Measurements from ENCODE around the gene CYP2A7. TPM values are rescaled to one million over a fixed set of nuclear protein-coding genes. Genes with fewer than 3 reads are reported as not detected.
A peak's percentile ranks its signal among the peaks of the same experiment; 100 is the strongest.
"Not testable (repeated sequence)": the region's sequence is repeated elsewhere in the genome, so short reads cannot be mapped to it uniquely, and the experiment has no call there.

Gene CYP2A7
- total RNA-seq, 1 experiment from 2014 or later = not detected

DNA sequence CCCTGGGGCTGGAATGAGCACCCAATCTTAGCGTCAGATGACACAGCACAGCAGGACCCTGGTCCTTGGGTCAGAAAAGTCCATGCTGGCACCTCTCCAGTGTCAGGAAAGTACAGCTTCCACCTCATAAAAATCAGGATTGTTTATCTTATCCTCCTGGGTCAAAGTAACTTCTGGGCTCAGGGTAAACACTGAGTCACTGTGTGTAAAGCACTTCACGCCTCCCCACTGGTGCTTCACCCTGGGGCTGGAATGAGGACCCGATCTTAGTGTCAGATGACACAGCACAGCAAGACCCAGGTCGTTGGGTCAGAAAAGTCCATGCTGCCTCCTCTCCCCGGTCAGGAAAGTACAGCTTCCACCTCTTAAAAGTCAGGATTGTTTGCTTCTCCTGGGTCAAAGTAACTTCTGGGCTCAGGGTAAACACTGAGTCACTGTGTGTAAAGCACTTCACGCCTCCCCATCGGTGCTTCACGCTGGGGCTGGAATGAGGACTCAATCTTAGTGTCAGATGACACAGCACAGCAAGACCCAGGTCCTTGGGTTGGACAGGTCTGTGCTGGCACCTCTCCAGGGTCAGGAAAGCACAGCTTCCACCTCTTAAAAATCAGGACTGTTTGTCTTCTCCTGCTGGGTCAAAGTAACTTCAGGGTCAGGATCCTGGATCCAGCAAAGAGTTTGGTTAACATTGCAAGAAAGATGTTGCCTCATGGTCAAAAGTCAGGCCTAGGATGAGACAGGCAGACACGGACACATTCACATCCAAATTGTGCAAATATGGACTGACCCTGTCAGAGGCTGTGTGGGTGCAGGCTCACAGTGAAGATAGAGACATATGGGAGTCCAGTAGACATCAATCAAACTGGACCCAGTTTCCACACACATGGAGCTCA is 39.2 kb upstream of the CYP2A7 start:
- Histone ChIP-seq H4K20me1 (ENCODE audit: insufficient read depth) (no peaks in the 10 kb centered on the region), H3K27ac (peak overlapping the region; percentile 82), H3K4me1 (replicated peaks; ENCODE audit: insufficient read depth) (peaks cover 25% of the 10 kb centered on the region), H3K27me3 (ENCODE audit: insufficient read depth, low read depth) (peaks cover 3% of the 10 kb centered on the region; the same call in 1 of the 2 replicates), H3K4me3 (no peak overlapping the region), H3F3A (ENCODE audit: insufficient read depth, low read depth) (peaks cover 19% of the 10 kb centered on the region), H3K36me3 (ENCODE audit: low read depth) (no peaks in the 10 kb centered on the region), H3K4me2 (peak overlapping the region; percentile 55), H3K9me3 (ENCODE audit: insufficient read depth, low read depth) (peaks cover 8% of the 10 kb centered on the region; the same call in 1 of the 2 replicates), H2AFZ (no peak overlapping the region), H3K9me2 (ENCODE audit: insufficient read depth) (no peaks in the 10 kb centered on the region), H3K79me2 (ENCODE audit: low read depth) (no peaks in the 10 kb centered on the region)
- DNase-seq = peak; percentile 73 to 99
- ChIA-PET CTCF (interaction anchor here (0.5 kb wide), 1 partner anchor 531 kb away, joined by 5 read pairs; no protein-coding TSS in a partner anchor), POLR2A (ENCODE audit: unreplicated experiment) (interaction anchor here (0.6 kb wide), 3 partner anchors 50 to 432 kb away, joined by 3 to 4 read pairs (median 4); partner anchors contain the start of gene TGFB1)
- intact Hi-C loops (cut with micrococcal nuclease; ENCODE audit: unreplicated experiment) = loop anchor here (5.0 kb wide), 1 partner anchor 41 kb away; no protein-coding TSS in a partner anchor
- no peak for TF ChIP-seq EZH2 (IDR thresholded peaks at IDR 0.05; ENCODE audit: low read depth)
- TF ChIP-seq, protein P1, sequence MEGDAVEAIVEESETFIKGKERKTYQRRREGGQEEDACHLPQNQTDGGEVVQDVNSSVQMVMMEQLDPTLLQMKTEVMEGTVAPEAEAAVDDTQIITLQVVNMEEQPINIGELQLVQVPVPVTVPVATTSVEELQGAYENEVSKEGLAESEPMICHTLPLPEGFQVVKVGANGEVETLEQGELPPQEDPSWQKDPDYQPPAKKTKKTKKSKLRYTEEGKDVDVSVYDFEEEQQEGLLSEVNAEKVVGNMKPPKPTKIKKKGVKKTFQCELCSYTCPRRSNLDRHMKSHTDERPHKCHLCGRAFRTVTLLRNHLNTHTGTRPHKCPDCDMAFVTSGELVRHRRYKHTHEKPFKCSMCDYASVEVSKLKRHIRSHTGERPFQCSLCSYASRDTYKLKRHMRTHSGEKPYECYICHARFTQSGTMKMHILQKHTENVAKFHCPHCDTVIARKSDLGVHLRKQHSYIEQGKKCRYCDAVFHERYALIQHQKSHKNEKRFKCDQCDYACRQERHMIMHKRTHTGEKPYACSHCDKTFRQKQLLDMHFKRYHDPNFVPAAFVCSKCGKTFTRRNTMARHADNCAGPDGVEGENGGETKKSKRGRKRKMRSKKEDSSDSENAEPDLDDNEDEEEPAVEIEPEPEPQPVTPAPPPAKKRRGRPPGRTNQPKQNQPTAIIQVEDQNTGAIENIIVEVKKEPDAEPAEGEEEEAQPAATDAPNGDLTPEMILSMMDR (conservative IDR thresholded peaks at IDR 0.05) = no peak
- no TSS peak for BruUV-seq (replicated peaks)

DNA sequence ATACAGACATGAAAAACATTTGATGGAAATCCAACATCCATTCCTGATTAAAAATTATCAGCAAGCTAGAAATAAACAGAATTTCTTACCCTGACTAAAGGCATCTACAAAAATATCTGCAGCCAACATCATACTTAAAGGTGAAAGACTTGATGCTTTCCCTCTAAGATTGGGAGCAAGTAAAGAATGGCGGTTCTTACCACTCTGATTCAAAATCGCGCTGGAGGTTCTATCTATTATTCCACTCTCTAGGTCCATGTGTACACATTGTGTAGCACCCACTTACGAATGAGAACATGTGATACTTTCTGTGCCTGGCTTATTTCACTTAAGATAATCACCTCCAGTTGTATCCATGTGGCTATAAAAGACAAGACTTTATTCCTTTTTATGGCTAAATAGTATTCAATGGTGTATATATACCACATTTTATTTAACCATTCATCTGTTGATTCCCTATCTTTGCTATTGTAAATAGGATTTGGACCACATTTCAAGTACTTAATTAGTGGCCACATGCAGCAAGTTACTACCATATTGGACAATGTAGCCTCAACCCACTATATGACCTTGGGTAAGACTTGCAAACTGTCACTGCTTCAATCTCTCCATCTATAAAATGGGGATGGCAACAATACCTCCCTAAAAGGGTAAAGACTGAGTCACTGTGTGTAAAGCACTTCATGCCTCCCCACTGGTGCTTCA is 38.4 kb upstream of the CYP2A7 start:
- intact Hi-C loops (cut with micrococcal nuclease; ENCODE audit: unreplicated experiment) = loop anchor here (5.0 kb wide), 1 partner anchor 42 kb away; no protein-coding TSS in a partner anchor
- Histone ChIP-seq H3K9me2 (ENCODE audit: insufficient read depth) (no peaks in the 10 kb centered on the region), H4K20me1 (ENCODE audit: insufficient read depth) (no peaks in the 10 kb centered on the region), H3K27ac (peak overlapping the region; percentile 82), H3K27me3 (ENCODE audit: insufficient read depth, low read depth) (no peaks in the 10 kb centered on the region), H3F3A (ENCODE audit: insufficient read depth, low read depth) (peaks cover 19% of the 10 kb centered on the region), H2AFZ (no peak overlapping the region), H3K4me2 (no peak overlapping the region), H3K9me3 (ENCODE audit: insufficient read depth, low read depth) (peaks cover 8% of the 10 kb centered on the region; the same call in 1 of the 2 replicates), H3K79me2 (ENCODE audit: low read depth) (no peaks in the 10 kb centered on the region), H3K4me3 (no peak overlapping the region), H3K36me3 (ENCODE audit: low read depth) (no peaks in the 10 kb centered on the region), H3K4me1 (replicated peaks; ENCODE audit: insufficient read depth) (peaks cover 25% of the 10 kb centered on the region)
- ChIA-PET POLR2A (ENCODE audit: unreplicated experiment) (no interaction called here), CTCF (no interaction called here)
- TF ChIP-seq, protein P1 (conservative IDR thresholded peaks at IDR 0.05) = no peak
- no peak for DNase-seq
- no TSS peak for BruUV-seq (replicated peaks)

- H3K79me2 ChIP-seq (ENCODE audit: low read depth); H2AFZ ChIP-seq; H3K9me2 ChIP-seq (ENCODE audit: insufficient read depth); CTCF ChIA-PET; H3K4me2 ChIP-seq; BruUV-seq (replicated peaks); H3K9me3 ChIP-seq (ENCODE audit: insufficient read depth, low read depth); H3K4me3 ChIP-seq; H4K20me1 ChIP-seq (ENCODE audit: insufficient read depth); H3K27me3 ChIP-seq (ENCODE audit: insufficient read depth, low read depth); POLR2A ChIA-PET (ENCODE audit: unreplicated experiment); H3K36me3 ChIP-seq (ENCODE audit: low read depth); DNase-seq: not testable (repeated sequence)
- intact Hi-C loops (cut with micrococcal nuclease; ENCODE audit: unreplicated experiment) = loop anchor here (5.0 kb wide), 1 partner anchor 43 kb away; no protein-coding TSS in a partner anchor
- H3F3A ChIP-seq (ENCODE audit: insufficient read depth, low read depth) = peaks cover 19% of the 10 kb centered on the region
- H3K27ac ChIP-seq = peak overlapping the region; percentile 82; the same call in 1 of the 2 replicates
- peaks cover 24% of the 10 kb centered on the region for H3K4me1 ChIP-seq (replicated peaks; ENCODE audit: insufficient read depth)
These were observed 37.7 kb upstream of the CYP2A7 start for GRCh38 chr19:40919530-40920299.

GRCh38 chr19:40918303-40918702 is 36.3 kb upstream of the CYP2A7 start:
- H3K79me2 ChIP-seq (ENCODE audit: low read depth); H2AFZ ChIP-seq; intact Hi-C loops (cut with micrococcal nuclease; ENCODE audit: unreplicated experiment); H3K27ac ChIP-seq; H3K4me2 ChIP-seq; CTCF ChIA-PET; DNase-seq; H3K4me3 ChIP-seq; H3K9me2 ChIP-seq (ENCODE audit: insufficient read depth); POLR2A ChIA-PET (ENCODE audit: unreplicated experiment); BruUV-seq (replicated peaks); H3K36me3 ChIP-seq (ENCODE audit: low read depth); H4K20me1 ChIP-seq (ENCODE audit: insufficient read depth); H3K9me3 ChIP-seq (ENCODE audit: insufficient read depth, low read depth): not testable (repeated sequence)
- peaks cover 15% of the 10 kb centered on the region for H3K4me1 ChIP-seq (replicated peaks; ENCODE audit: insufficient read depth)
- peaks cover 15% of the 10 kb centered on the region for H3K27me3 ChIP-seq (ENCODE audit: insufficient read depth, low read depth)
- H3F3A ChIP-seq (ENCODE audit: insufficient read depth, low read depth) = peaks cover 19% of the 10 kb centered on the region
